Femur (tissue), 1 donor: ENCODE data around the gene CLBA1.
A peak's percentile ranks its signal among the peaks of the same experiment; 100 is the strongest.

ENCODE experiments used
- DNase-seq: peaks from one replicate; pipeline ENCODE4 v3.0.0-alpha.2; 2017

The CLBA1 gene

DNA sequence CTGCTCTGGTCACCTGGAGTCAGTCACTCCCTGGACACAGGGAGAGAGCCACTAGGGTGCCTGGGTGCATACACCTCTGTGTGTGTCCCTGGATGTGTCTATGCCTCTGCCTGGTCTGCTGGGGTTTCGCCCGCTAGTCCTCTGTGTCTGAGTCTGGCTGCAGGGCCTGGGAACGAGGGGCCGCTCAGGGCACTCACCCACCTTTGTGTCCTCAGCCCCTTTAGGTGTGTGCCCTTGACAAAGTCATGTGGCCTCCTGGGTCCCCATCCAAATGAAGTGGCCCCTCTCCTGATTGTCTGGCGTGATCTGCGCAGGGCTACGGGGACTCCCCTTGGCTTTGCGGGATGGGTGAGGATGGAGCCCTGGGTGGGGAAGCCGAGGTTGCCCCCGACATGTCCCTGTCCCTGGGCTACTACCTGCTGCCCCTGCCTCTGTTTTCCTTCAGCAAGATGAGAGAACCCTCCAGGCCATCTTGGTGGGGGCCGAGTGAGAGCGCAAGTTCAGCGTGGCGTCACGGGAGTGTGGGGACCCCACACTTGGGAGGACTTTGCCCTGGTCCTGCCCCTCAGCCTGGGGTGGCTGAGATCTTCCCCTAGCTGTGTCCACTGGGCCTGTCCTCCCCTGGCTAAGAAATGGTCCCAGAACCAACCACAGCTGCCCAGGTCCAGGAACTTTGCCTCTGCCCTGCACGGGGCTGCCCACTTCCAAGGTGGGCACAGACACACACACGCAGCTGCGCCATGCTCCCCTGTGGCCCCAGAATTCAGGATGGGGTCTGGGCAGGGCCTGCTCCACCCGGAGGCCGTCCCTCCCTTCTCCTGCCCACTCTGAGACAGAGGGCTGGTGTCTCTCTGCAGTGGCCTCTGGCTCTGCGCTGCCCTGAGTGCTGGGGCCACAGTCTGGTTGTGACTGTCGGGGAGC is 4.7 kb upstream of the CLBA1 start:
- no peak for DNase-seq

GRCh38 chr14:104981699-104982541 is 3.7 kb upstream of the CLBA1 start:
- peak; percentile 66 for DNase-seq

- DNase-seq = no peak
Measured at GRCh38 chr14:104982548-104983230, 2.9 kb upstream of the CLBA1 start.

DNA sequence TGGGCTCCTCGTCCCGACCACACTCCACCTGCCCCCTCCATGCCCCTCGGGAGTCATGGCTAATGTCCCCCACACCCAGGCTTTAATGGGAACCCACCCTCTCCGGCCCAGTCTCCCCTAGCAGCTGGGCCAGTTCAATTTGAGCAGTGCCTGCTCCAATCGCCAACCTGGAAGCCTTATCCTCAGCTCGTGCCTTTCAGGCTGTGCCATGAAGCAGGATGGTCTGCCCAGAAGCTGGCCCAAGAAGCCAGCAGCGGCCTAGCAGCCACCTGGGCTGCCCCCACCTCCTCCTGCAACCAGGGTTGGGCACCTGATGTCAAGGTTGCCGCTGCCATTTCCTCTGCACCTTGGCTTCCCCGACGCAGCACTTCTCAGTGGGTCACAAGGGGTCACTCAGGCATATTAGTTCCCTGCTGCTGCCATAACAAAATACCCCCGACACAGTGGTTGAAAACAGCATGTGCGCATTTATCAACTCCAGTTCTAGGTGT is 2.3 kb upstream of the CLBA1 start:
- no peak for DNase-seq

DNA sequence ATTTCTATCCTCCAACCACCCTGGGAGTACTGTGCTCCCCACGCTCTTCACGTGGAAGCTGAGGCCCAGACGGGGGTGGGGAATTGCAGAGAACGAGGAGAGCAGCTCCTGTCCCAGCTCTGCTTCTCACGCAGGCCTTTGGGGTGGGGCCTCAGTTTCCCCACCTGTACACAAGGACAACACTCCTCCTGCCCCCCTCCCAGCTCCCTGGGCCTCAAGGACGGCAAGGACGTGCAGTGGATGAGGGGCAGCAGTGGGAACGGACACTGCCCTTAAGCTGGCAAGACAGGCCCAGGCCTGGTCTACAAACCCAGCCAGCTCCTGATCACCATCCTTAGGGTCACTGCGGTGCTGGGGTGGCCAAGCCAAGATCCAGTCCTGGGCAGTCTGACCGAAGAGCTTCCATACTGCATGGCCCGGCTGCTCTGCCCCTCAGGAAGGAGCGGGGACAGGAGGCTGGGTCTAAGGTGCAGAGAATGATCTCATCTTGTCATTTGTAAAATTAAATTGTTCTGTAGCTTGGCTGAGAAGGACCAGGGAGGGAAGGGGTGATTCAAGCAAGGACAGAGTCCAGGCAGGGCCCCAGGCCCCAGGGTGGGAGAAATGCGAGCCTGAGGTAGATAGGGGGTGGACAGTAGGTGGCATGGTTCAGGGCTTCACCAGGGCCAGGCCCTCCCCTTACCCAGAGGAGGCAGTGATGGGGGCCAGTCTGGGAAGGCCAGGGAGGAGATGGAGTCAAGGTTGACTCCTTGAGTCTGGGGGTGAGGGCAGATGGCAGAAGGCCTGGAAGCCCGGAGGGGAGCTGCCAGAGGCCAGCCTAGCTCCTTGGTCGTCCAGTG is 1.3 kb upstream of the CLBA1 start:
- DNase-seq = no peak

DNA sequence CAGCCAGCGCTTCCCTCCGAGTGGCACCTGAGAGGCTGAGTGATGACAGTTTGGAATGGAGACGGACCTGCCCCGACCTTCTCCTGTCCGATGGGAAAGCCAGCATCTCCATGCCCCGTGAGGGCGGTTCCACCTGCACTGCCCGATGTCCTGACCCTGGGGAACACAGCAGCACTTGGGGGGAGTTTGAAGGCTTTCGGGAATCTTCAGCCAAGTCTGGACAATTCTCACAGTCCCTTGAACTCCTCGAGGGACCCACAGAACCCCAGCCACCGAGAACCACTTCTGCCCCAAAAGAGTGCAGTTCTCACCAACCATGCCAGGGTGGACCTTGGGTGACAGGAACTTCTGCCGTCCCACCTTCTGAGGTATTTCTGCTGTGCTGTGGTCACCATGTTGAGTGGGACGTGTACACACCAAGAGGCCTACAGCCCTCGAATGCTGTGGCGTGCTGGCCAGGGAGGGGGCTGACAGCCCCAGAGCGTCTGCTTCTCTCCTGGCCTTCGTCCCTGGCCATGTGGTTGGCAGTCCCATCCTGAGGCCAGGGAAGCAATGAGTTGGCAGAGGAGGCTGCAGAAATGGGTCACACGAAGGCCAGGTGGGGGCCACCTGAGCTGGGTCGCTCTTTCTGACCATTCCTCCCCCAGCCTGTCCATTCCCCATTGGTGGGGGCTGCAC is 1.0 kb downstream of the CLBA1 start:
- DNase-seq = no peak

- DNase-seq = peak; percentile 17
Measured at GRCh38 chr14:104989236-104989950, 3.8 kb downstream of the CLBA1 start.

GRCh38 chr14:104989951-104990303 is 4.3 kb downstream of the CLBA1 start:
- DNase-seq = no peak

DNA sequence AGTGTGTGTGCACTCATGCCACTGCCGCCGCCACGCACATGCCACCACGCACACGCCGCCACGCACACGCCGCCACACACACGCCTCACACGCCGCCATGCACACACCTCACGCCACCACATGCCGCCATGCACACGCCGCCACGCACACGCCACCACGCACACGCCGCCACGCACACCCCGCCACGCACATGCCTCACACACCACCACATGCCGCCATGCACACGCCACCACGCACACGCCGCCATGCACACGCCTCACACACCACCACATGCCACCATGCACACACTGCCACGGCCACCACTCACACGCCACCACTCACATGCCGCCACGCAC is 6.3 kb downstream of the CLBA1 start:
- no peak for DNase-seq

DNA sequence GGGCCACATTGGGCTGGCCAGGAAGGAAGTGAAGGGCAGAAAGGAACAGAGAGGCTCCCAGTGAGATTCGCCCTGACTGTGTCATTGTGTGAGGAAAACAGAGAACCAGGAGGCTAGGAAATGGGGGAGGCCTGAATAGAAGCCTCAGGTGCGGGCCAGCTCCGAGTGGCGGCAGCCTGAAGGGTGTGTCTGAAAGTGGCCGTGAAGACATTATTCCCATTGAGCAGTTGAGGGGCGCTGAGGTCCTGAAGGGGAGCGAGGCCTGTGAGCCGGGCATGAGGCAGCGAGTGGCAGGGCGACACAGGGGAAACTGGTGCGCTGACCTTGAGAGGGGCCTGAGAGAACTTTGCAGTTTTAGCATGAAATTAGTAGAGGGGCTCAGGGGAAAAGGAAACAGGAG is 6.9 kb downstream of the CLBA1 start:
- DNase-seq = no peak

DNA sequence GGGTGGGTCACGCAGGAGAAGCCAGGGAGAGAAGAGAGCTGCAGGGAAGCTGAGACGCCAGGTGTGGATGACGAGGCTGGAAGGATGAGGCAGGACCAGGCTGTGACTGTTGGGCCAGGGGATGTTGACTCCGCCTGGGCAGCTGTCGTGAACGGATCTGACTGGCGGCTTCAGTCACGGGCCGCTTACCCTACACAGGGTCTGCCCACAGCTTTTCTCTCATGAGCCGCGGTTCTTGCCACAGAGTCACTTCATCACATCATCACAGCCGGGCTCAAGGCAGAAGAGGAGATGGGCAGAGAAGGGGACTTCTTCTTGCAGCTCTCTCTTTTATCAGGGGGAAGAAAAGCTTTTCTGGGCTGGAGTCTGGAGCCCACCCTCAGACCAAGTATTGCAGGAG is 7.7 kb downstream of the CLBA1 start:
- DNase-seq = no peak

GRCh38 chr14:104993808-104994591 is 8.4 kb downstream of the CLBA1 start:
- DNase-seq = no peak

DNA sequence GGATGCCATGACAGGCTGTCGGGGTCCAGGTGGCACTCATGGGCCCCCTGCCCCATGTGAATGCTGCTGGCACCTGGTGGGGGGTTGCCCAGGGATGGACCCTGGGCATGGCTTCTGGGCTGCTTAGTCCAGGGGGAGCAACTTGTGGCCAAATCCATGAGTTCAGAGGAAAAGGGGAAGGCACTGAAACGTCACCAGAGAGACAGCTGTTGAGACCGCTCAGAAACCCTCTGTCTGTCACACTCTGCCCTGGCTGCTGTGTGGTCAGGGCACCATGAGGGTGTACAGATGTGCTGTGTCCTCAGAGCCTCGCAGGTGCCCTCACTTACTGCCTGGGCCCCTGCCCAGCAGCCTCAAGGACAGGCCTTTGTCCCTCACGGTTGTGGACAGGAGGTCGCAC is 9.4 kb downstream of the CLBA1 start:
- DNase-seq = peak; percentile 25

DNA sequence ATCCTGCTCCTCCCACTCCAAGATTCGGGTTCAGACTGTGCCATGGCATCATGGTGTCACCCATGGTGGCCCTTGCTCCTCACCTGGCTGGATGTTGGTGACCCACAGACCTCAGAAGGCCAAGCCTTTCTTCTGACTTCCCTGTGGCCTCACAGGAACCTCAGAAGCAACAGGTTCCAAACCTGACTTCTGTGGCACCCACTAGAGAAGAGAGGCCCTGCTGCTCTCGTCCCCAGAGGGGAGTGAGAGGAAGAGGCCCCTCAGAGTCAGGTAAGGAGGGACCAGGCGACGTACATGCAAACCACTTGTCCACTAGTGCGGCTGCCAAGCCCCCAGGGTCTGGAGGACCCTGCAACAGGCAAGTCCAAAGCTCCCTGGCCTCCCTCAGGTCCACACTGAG is 10.4 kb downstream of the CLBA1 start:
- no peak for DNase-seq

- no peak for DNase-seq
Measured at GRCh38 chr14:104996483-104996882, 10.9 kb downstream of the CLBA1 start.

DNA sequence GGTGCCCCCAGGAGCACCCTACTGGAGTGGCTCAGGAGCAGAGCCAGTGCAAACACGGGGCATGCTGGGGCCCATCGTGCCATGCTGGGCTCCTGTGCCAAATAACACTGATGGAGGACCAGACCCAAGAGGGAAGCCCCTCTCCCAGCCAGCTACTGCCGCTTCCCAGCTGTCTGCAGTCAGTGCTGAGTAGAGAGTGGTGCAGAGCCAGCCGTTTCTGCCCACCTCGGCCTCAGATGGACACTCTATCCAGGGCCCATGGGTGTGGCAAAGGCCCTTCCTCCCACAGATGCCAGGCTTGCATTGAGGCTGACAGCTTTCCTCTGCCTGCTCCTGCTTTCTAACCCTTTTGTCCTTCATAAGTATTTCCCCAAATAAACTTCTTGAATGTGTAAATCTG is 13.2 kb downstream of the CLBA1 start:
- no peak for DNase-seq

DNA sequence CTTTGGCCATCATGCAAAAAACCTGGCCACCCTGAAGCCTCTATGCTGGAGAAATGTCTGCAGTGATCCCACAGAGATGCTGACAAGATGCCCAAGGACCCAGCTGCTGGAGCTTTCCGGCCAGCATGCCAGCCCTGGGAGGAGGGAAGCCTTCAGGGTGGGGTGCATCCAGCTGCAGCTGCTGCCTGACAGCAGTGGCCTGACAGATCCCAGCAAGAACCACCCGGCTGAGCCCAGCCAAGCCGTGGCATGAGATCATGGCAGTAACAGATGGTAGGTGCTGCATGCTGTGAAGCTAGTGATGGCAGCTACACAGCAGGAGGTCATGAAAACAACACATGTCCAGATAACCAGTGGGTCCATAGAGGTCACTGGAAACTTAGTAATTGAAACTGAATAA is 13.8 kb downstream of the CLBA1 start:
- DNase-seq = no peak

DNA sequence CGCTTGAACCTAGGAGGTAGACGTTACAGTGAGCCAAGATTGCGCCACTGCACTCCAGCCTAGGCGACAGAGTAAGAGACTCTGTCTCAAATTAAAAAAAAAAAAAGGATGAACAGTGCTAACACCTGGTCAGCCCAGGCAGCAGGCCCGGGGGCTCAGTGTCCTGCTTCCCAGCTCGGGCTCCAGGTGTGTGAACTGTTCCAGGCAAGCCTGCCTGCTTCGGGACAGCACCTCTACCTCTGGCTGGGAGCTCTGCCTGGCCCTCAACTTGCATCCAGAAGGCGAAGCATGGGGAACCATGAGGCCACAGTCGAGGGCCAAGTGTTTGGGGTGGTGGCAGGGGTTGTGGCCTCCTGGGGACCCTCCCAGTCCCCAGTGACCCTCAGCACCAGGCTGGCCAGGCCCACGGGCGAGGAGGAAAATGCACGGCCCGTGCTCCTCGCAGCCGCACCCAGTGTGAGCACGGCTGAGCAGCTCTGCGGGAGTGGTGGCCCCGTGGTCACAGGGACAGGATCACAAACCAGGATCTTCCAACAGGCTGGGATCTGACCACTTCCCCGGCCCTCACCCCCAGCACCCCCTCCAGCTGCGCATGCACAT is 19.8 kb downstream of the CLBA1 start:
- DNase-seq = no peak

DNA sequence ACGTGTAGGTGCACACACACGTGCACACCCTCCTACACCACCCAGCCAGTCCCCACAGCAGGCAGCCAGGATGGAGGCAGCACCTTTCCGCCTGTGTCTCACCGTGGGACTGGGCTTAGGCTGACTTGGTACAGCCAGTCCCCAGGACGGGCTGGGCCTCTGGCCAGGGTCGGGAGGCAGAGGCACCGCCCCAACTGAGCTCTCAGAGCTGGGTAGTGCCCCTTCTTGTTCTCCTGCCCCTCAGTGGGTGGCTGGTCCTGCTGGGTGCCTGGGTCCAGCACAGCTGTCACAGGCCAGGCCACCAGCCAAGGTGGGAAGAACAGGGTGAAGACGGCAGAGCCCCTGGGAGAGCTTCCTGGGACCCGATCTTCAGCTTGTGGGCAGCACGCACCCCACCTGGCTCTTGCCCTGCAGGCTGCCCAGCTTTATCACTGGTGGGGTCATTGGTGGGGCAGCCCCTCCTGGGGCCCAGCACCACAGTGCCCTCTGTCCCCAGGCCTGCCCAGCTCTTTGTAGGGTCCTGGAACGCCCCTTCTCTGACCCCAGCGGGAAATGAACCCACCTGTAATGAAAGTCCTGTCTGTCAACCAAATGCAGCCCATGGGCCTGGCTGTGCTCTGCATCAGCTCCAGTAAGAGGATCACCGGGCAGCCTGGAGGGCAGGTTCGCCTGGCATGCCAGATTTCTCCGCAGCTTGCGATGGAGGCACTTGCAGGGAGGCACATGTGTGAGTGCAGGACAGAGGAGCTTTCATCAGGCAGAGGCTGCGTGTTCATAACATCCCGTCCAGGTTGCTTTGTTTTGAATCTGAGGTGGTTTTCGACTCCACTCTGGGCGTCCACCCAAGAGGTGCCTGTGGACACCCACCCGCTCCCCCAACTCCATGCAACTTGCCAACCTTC is 20.6 kb downstream of the CLBA1 start:
- DNase-seq = no peak
